H9 (cell line): Measurements from ENCODE around the gene MAPK6. TPM values are rescaled to one million over a fixed set of nuclear protein-coding genes. Genes with fewer than 3 reads are reported as not detected.

Experiments used
- DNase-seq: peaks from one replicate; pipeline ENCODE4 v3.0.0-alpha.2; 2017
- H2AFZ ChIP-seq: one replicate; pipeline ENCODE4 v1.6.1; 2013; ENCODE audit warnings: mild to moderate bottlenecking, low read length, control low read depth, moderate library complexity
- H2AK5ac ChIP-seq: 2 replicates; pipeline ENCODE4 v1.6.1; 2013; ENCODE audit warnings: low read length, control low read depth, mixed read lengths; ENCODE audit not compliant: insufficient read length
- H2BK120ac ChIP-seq: one replicate; pipeline ENCODE4 v1.6.1; 2013; ENCODE audit warnings: low read depth, mild to moderate bottlenecking, low read length, control low read depth, inconsistent platforms; ENCODE audit not compliant: poor library complexity, severe bottlenecking
- H2BK12ac ChIP-seq: 2 replicates; pipeline ENCODE4 v1.6.1; 2013; ENCODE audit warnings: low read length, control low read depth, mixed read lengths, low read depth; ENCODE audit not compliant: insufficient read length
- H2BK15ac ChIP-seq: 2 replicates; pipeline ENCODE4 v1.6.1; 2013; ENCODE audit warnings: low read depth, low read length, control low read depth
- H2BK20ac ChIP-seq: one replicate; pipeline ENCODE4 v1.6.1; 2013; ENCODE audit warnings: low read depth, mild to moderate bottlenecking, low read length, control low read depth, inconsistent platforms; ENCODE audit not compliant: poor library complexity, severe bottlenecking
- H2BK5ac ChIP-seq: 2 replicates; pipeline ENCODE4 v1.6.1; 2013; ENCODE audit warnings: low read length, control low read depth, mixed read lengths; ENCODE audit not compliant: insufficient read length
- H3K14ac ChIP-seq: 2 replicates; pipeline ENCODE4 v1.6.1; 2013; ENCODE audit warnings: low read length, control low read depth; ENCODE audit not compliant: insufficient read depth
- H3K18ac ChIP-seq: 2 replicates; pipeline ENCODE4 v1.6.1; 2013; ENCODE audit warnings: low read depth, mild to moderate bottlenecking, mixed read lengths, low read length, control low read depth; ENCODE audit not compliant: insufficient read length
- H3K23ac ChIP-seq: 2 replicates; pipeline ENCODE4 v1.6.1; 2013; ENCODE audit warnings: low read length, control low read depth, mixed read lengths, low read depth; ENCODE audit not compliant: insufficient read length
- H3K23me2 ChIP-seq: 2 replicates; pipeline ENCODE4 v1.6.1; 2013; ENCODE audit warnings: low read depth, mild to moderate bottlenecking, mixed read lengths, low read length, control low read depth; ENCODE audit not compliant: insufficient read length, poor library complexity, severe bottlenecking
- H3K27ac ChIP-seq: 2 replicates; pipeline ENCODE4 v1.5.1; 2013; ENCODE audit warnings: low read length, control low read depth, mixed read lengths, low read depth; ENCODE audit not compliant: insufficient read length
- H3K27me3 ChIP-seq: 2 replicates; pipeline ENCODE4 v1.6.1; 2013; ENCODE audit warnings: low read length, control low read depth, inconsistent platforms; ENCODE audit not compliant: insufficient read depth
- H3K4ac ChIP-seq: 2 replicates; pipeline ENCODE4 v1.6.1; 2013; ENCODE audit warnings: low read depth, mild to moderate bottlenecking, control low read depth, inconsistent platforms, low read length, moderate library complexity
- H3K4me1 ChIP-seq: 2 replicates; pipeline ENCODE4 v1.6.1; 2013; ENCODE audit warnings: low read length, control low read depth, inconsistent platforms; ENCODE audit not compliant: insufficient read depth
- H3K4me2 ChIP-seq: 2 replicates; pipeline ENCODE4 v1.6.1; 2013; ENCODE audit warnings: low read length, control low read depth, mixed read lengths; ENCODE audit not compliant: insufficient read length, insufficient read depth
- H3K56ac ChIP-seq: 2 replicates; pipeline ENCODE4 v1.6.1; 2013; ENCODE audit warnings: low read depth, mild to moderate bottlenecking, mixed read lengths, low read length, control low read depth; ENCODE audit not compliant: insufficient read length
- H3K79me1 ChIP-seq: 2 replicates; pipeline ENCODE4 v1.6.1; 2013; ENCODE audit warnings: low read depth, mild to moderate bottlenecking, moderate library complexity, low read length, control low read depth, inconsistent platforms; ENCODE audit not compliant: insufficient read depth, poor library complexity, severe bottlenecking
- H3K79me2 ChIP-seq: 2 replicates; pipeline ENCODE4 v1.6.1; 2013; ENCODE audit warnings: low read length, control low read depth, inconsistent platforms; ENCODE audit not compliant: insufficient read depth
- H3K9ac ChIP-seq: 2 replicates; pipeline ENCODE4 v1.6.1; 2013; ENCODE audit warnings: low read length, control low read depth, mixed read lengths; ENCODE audit not compliant: insufficient read length; ENCODE audit errors: extremely low read depth
- H3K9me3 ChIP-seq: one replicate; pipeline ENCODE4 v1.6.1; 2013; ENCODE audit warnings: low read depth, low read length, inconsistent platforms; ENCODE audit not compliant: control insufficient read depth
- H3T11ph ChIP-seq: one replicate; pipeline ENCODE4 v1.6.1; 2013; ENCODE audit warnings: mild to moderate bottlenecking, low read length, control low read depth, inconsistent platforms
- H4K20me1 ChIP-seq: one replicate; pipeline ENCODE4 v1.6.1; 2013; ENCODE audit not compliant: control insufficient read depth, insufficient read length, insufficient read depth
- H4K5ac ChIP-seq: 2 replicates; pipeline ENCODE4 v1.6.1; 2013; ENCODE audit warnings: low read depth, mild to moderate bottlenecking, mixed read lengths, low read length, control low read depth; ENCODE audit not compliant: insufficient read length
- H4K8ac ChIP-seq: replicated peaks from 2 replicates; pipeline ENCODE4 v1.6.1; 2013; ENCODE audit warnings: low read length, control low read depth, mixed read lengths, low read depth; ENCODE audit not compliant: insufficient read length
- H4K91ac ChIP-seq: 2 replicates; pipeline ENCODE4 v1.6.1; 2013; ENCODE audit warnings: low read depth, mild to moderate bottlenecking, moderate library complexity, mixed read lengths, low read length, control low read depth; ENCODE audit not compliant: insufficient read length
- H3K27ac Mint-ChIP-seq, 3 experiments: 2 replicates in 2 of 3; 3 replicates in 1 of 3; pipeline ENCODE4 v1.8.0; 2020 to 2021; ENCODE audit warnings: mixed read lengths in 3 of 3, mild to moderate bottlenecking in 1 of 3, moderate library complexity in 1 of 3
- H3K27me3 Mint-ChIP-seq: 2 replicates; pipeline ENCODE4 v1.8.0; 2021; ENCODE audit warnings: low read depth, mild to moderate bottlenecking, moderate library complexity, mixed read lengths
- H3K36me3 Mint-ChIP-seq, 3 experiments: 2 replicates in 2 of 3; 3 replicates in 1 of 3; pipeline ENCODE4 v1.8.0; 2020 to 2021; ENCODE audit warnings: low read depth in 3 of 3, mixed read lengths in 3 of 3; ENCODE audit not compliant: insufficient read depth in 1 of 3
- H3K4me1 Mint-ChIP-seq, 2 experiments: 2 replicates each; pipeline ENCODE4 v1.8.0; 2020; ENCODE audit warnings: mixed read lengths in 2 of 2
- H3K4me3 Mint-ChIP-seq, 2 experiments: 2 replicates in 1 of 2; 3 replicates in 1 of 2; pipeline ENCODE4 v1.8.0; 2020 to 2021; ENCODE audit warnings: mild to moderate bottlenecking in 2 of 2, mixed read lengths in 2 of 2, moderate library complexity in 1 of 2
- H3K9me3 Mint-ChIP-seq, 2 experiments: 2 replicates in 1 of 2; 3 replicates in 1 of 2; pipeline ENCODE4 v1.8.0; 2020; ENCODE audit warnings: mild to moderate bottlenecking in 2 of 2, mixed read lengths in 2 of 2, moderate library complexity in 1 of 2
- CTCF ChIP-seq: fragments of 200-600 bp; sonication (generic); conservative IDR thresholded peaks from 3 replicates; pipeline ENCODE4 v1.8.0; 2021; ENCODE audit warnings: antibody characterized with exemption, mild to moderate bottlenecking
- WGBS: extraction: QIAGEN DNeasy Blood & Tissue Kit; methylation state at CpG from one replicate; pipeline ENCODE4 v1.1.7; 2013; ENCODE audit warnings: missing lambda C conversion rate, low lambda C conversion rate, mixed read lengths; ENCODE audit not compliant: insufficient read length; ENCODE audit errors: extremely low coverage; 5-methylcytosine and 5-hydroxymethylcytosine counted together
- total RNA-seq: library from RNA; stranded (reverse); gene quantifications from 2 replicates; pipeline ENCODE4 v1.2.1, GENCODE V29; 2021

The MAPK6 gene
- total RNA-seq, 1 experiment from 2014 or later, result 88.6 TPM

GRCh38 chr15:51992953-51993352, 26.1 kb upstream of the MAPK6 start:
- Histone ChIP-seq H3K4me1 (no peaks in the 10 kb centered on the region), H2BK5ac (no peak overlapping the region), H2AK5ac (no peak overlapping the region), H3K4ac (no peak overlapping the region), H3T11ph (no peak overlapping the region), H3K79me2 (no peaks in the 10 kb centered on the region), H3K27ac (no peak overlapping the region), H3K9ac (no peak overlapping the region), H3K23ac (no peak overlapping the region), H2AFZ (no peak overlapping the region), H3K23me2 (no peaks in the 10 kb centered on the region), H4K8ac (no peak overlapping the region), H3K56ac (no peak overlapping the region), H3K14ac (no peak overlapping the region), H3K4me2 (no peak overlapping the region), H3K18ac (no peak overlapping the region), H4K5ac (no peak overlapping the region), H4K20me1 (no peaks in the 10 kb centered on the region), H3K27me3 (no peaks in the 10 kb centered on the region), H3K79me1 (no peaks in the 10 kb centered on the region), H3K9me3 (no peaks in the 10 kb centered on the region), H4K91ac (no peak overlapping the region), H2BK120ac (no peak overlapping the region), H2BK20ac (no peak overlapping the region), H2BK15ac (no peak overlapping the region), H2BK12ac (no peak overlapping the region)
- Mint-ChIP-seq H3K9me3 (no peaks in the 10 kb centered on the region), H3K36me3 (no peaks in the 10 kb centered on the region), H3K4me1 (no peaks in the 10 kb centered on the region), H3K27ac (no peak overlapping the region), H3K27me3 (no peaks in the 10 kb centered on the region), H3K4me3 (no peak overlapping the region)
- TF ChIP-seq CTCF, result no peak
- DNase-seq, result no peak
- no CpG with 5 or more reads among the region's 1 CpG for WGBS
